WI38 (cell line): ENCODE measurements around the gene CRACR2A.

ENCODE experiments used
- H3K4me3 ChIP-seq: 2 replicates; pipeline ENCODE4 v1.5.1; 2011; ENCODE audit warnings: low read depth, mild to moderate bottlenecking, control low read depth, low read length
- CTCF ChIP-seq: IDR thresholded peaks from 2 replicates; pipeline ENCODE4 v1.5.1; 2012; ENCODE audit warnings: low read depth, mild to moderate bottlenecking, control low read depth, low read length

CRACR2A gene

DNA sequence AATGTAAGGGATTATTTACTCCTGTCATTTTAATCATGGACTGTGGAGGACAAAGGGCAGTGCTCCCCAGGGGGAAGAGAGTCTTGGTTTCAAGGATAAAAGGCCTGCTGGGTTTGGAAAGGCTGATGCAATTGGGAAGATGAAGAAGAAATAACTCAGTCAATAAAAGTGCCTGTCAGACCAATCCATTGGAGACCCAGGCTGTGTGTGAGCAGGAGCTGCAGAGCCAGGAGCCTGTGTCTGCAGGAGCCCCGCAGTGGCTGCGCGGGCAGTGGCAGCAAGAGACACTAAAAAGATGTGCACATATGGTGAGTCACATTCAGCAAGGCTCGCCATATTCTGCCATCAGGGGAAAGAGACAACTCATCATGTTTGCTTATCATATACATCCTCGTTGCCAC is 90.4 kb downstream of the CRACR2A start:
- H3K4me3 ChIP-seq = no peak overlapping the region
- TF ChIP-seq CTCF = no peak

- TF ChIP-seq CTCF = no peak
- no peak overlapping the region for H3K4me3 ChIP-seq
Measured at GRCh38 chr12:3661028-3661427, 91.9 kb downstream of the CRACR2A start.

DNA sequence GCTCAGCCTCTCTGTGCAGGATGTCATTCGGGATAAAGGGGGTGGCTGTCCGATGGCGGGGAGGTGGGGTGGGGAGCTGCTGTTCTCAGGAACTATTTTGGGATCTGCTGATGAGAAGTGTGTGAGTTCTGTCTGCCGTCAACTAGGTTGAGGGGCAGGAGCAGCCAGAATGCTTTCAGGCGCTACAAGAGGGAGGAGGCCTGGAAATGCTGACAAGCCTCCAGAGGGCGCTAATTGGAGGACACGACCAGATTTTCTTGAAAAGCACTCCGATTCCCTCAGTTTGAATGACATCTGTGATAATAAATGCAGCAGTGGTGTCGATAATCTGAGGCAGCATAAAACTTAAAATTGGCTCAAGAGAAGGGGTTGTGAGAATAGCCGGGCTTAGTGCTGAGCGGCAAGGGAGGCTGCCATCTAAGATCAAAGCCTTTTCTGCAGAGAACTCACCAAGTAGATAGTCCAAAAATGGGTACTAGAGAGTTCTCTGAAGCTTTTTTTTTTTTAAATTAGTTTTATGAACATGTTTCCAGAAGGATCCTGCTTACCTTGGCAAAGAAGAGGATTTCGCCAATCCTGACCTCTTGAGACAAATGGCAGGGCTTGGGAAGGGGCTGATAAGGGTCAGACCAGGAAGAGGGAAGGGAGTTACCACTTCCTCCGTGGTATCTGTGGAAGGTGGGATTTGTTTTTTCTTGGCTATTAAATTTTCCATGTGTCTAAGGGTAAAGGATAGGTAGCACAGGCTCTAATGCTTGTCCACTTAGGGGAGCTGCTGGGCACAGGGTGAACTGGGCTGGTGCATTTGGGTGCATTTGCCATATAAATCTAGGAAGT is 94.4 kb downstream of the CRACR2A start:
- H3K4me3 ChIP-seq = no peak overlapping the region
- no peak; the same call in 1 of the 2 replicates for TF ChIP-seq CTCF

- no peak overlapping the region for H3K4me3 ChIP-seq
- TF ChIP-seq CTCF = no peak
Measured at GRCh38 chr12:3656946-3657622, 95.8 kb downstream of the CRACR2A start.

- H3K4me3 ChIP-seq = no peak overlapping the region
- TF ChIP-seq CTCF = peak; percentile 30
Measured at GRCh38 chr12:3655328-3655900, 97.5 kb downstream of the CRACR2A start.

GRCh38 chr12:3651585-3652424 is 101.1 kb downstream of the CRACR2A start:
- TF ChIP-seq CTCF = no peak
- H3K4me3 ChIP-seq = no peak overlapping the region
